Endothelial cell of hepatic sinusoid (primary cell): ENCODE results near the gene RGCC.
"Not testable (repeated sequence)": the region's sequence is repeated elsewhere in the genome, so short reads cannot be mapped to it uniquely, and the experiment has no call there.

Experiments
- in situ Hi-C: cut with HindIII; loops from 2 replicates; pipeline ENCODE4 v1.10.0; 2017; ENCODE audit warnings: low sequenced_read_pairs

The RGCC gene, protein sequence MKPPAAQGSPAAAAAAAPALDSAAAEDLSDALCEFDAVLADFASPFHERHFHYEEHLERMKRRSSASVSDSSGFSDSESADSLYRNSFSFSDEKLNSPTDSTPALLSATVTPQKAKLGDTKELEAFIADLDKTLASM

DNA sequence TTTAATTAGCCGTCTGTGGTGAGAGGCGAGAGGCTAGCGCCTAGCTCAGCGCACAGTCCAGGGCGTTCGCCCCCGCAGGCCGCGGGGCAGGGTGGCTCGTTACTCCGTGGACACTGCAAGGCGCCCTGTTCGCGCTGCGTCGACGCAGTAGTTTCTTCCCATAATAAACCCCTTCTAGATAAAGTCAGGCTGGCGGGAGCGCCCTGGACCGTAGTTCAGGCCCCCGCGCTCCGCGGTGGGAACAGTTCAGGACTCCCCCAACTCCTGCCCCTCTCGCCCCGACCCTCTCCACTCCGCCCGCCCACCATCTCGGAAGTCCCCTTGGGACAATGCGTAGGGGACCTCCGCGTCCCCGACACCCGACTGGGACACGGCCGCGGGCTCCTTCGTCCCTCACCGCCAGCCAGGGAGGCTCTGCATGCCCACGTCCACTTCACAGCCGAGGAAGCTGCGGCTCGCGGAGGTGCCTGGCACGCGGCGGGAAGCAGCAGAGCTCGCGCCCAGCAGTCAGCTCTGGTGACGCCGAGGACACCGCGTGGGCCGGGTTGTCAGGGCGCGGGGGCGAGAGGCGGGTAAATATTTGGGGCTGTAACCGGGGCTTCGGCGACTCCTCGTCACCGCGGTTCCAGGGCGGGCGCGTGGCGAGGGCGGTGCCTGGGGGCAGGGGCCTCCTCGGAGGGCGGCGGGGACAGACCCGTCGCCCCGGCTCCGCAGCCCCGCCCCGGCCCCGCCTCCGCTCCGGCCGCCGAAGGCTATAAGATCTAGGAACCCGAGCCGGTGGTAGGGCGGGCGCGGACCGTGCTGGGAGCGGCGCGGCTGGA, at the start of gene RGCC:
RGCC (plus strand) TSS at position 783 of the 821 bp plus-strand sequence. CDS start 158 bp downstream, outside the sequence.
- in situ Hi-C loops = no loop called here

DNA sequence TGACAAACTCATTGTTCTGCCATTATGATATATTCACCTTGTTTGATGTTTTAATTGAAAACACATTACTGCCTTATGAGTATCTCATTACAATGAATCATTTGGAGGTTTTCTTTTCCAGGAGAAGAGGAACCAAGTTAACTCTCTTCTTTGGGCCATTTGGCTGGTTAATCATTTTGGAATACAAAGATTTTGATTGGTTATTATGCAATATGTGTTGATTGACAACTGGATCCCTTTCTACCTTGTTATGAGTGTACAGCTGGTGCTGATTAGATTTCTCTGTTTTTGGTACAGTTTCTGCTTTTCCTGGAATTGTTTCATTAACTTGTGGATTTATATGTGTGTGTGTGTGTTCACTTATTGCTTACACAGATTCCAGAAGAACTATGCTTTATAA, 49.2 kb upstream of the RGCC start:
- in situ Hi-C loops = no loop called here

DNA sequence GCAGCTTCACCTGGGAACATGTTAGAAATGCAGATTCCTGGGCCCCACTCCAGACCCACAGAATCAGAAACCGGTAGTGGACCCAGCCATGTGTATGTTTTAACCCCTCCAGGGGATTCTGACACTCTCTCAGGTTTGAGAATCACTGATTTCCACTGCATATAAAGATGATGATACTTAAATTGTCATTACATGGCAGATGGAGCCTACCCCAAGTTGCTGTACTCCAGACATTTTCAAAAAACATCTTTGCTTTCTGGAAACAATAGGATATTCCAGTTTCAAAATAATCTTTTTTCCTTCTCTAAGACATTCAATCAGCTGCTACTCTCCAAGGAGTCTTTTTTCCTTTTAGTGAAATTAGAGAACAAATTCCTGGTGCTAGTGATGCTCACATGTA, 48.6 kb upstream of the RGCC start:
- in situ Hi-C loops = no loop called here

DNA sequence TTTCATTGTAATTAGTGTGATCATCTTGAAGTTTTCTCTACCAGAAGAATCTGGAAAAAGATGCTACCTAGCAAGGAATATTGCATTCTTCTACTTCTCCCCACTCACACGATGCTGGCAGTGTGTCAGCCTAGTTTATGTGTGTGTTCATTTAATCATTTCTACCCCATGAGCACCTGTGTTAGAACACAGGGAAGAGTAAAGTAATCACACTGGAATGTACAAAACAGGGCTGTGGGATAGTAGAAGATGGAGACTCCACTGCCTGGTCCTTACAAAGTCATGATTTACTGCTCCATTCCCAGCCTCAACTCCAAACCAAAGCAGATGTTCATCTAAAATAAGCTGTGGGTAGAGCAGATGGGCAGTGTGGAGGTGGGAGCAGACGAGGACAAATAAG, 47.7 kb upstream of the RGCC start:
- in situ Hi-C loops = no loop called here

DNA sequence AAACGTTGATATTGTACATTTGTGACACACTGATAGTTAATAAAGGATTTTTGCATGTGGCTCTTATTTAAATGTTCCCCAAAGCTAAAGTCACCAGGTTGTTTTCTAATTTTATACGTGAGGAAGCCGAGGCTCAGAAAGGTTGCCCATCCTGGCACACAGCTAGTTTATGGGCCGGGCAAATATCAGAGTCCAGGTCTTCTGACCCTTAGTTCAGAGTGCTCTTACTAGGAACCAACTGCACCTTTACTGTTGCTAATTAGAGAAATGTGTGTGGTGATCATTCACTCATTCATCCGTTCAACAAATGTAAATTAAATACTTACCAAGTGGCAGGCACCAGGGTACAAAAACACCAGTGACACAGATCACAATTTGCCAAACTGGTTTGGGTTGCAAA, 46.3 kb upstream of the RGCC start:
- in situ Hi-C loops = no loop called here

DNA sequence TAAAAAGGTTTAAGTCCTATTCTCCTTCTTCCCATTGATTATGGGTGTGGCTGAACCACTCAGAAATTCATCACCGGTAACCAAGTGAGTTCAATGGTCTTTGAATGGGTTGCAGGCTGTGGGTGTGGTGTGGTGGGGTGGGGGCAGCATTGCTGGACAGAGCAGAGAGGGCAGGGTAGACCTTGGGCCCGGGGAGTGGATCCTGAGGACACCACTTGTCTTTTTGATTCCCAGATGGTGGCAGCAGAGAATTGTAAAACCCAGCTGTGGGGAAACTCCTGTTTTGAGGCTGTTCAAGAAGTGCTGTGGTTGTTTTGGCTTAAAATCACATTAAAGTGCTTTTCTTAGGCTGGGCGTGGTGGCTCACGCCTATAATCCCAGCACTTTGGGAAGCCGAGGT, 45.8 kb upstream of the RGCC start:
- in situ Hi-C loops = no loop called here

DNA sequence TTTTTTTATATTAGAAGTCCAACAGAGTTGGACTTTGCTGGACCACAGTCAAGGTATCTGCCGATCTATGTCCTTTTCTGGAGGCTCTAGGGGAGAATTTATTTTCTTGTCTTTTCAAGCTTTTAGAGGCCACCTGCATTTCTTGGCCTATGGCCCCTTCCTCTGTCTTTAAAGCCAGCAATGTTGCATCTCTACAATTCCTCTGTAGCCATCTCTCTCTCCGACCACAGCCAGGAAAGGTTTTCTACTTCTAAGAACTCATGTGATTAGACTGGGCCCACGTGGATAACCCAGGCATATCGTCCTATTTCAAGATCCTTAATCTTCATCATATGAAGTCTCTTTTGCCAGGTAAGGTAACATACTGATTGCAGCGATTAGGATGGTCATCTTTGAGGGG, 43.5 kb upstream of the RGCC start:
- in situ Hi-C loops = no loop called here

DNA sequence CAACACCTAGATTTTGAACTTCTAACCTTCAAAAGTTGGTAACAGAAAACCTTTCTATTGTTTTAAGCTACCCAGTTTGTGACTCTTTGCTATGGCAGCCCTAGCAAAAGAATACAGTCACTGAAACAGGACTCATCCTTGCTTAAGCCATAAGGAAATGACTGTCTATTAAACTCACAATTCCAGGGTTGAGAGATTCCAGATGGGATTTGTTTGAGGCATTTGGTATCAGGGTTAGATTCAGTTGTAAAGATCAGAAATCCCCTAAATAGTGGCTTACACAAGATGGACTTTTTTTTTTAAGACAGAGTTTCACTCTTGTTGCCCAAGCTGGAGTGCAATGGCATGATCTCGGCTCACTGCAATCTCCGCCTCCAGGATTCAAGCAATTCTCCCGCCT, 41.1 kb upstream of the RGCC start:
- in situ Hi-C loops = no loop called here

DNA sequence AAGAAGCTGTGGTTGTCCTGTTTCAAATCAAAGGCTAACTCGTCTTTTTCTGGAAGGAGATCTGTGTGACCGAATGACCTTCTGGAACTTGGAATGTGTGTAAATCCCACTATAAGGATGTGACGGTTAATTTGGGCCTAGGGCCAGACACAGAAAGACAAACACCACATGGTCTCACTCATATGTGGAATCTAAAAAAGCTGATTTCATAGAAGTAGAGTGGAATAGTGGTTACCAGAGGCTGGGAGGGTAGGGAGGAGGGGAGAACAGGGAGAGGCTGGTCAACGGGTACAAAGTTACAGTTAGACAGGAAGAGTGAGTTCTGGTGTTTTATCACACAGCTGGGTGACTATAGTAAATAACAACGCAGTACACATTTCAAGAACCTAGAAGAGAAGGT, 39.3 kb upstream of the RGCC start:
- in situ Hi-C loops = no loop called here

DNA sequence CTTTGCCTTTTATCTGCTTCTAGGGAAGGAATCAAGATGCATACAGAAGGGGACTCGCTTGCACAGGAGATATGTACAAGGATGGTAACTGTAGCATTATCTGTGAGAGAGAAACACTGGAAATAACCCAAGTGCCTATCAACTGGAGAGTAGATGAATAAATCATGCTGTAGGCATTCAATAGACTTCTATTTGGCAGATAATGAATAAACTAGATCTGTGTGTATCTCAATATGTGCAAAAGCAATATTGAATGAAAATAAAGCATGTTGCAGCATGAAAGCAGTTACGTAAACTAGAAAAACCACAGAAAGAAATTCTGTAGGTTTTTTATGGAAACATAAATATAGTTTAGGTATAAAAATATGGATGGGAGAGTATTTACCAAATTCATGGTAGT, 38.6 kb upstream of the RGCC start:
- in situ Hi-C loops = no loop called here

DNA sequence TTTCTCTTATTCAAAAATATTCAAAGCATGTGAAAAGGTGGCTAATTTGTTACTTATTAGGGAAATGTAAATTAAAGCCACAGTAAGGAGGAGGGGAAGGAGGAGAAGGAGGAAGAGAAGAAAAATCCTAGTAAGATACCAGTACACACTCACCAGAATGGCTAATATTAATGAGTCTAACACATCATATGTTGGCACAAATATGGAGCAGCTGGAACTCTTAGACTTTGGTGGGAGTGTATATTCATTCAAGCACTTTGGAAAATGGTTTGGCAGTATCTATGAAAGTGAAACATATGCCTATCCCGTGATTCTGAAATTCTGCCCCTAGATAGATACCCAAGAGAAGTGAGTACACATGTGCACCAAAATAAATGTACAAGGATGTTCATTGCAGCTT, 38.1 kb upstream of the RGCC start:
- in situ Hi-C loops = no loop called here

DNA sequence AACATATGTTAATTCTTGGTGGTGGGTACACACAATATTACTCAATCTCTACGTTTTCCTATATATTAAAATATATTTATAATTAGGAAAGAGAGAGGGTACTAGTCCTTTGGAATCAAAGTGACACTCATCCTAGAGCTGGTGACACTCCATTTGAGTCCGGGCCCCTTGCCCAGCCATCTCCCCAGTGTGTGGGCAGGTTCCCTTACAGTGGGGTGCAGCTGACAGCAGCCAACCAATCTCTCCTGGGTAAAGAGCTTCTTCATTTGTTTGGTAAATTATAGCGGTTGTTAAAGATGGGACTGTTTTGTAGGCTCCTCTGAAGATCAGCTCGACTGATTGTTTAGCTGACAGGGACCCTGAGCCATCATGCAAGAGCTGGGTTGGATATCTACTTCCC, 37.2 kb upstream of the RGCC start:
- in situ Hi-C loops = no loop called here

DNA sequence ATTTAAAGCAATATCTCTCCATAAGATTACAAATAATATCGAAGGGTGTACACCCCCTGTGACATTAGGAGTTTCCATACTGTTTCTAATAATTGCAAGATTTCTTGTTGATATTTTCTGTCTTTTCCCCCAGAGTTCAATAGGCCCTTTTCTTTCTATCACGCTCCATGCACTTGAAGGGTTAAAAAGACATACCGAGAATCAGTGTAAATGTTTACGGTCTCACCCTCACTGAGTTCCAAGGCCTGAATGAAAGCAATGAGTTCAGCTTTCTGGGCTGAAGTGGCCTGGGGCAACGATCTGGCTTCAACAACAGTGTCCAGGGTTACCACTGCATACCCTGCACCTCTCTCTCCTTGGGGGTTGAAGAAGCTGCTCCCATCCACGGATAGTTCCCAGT, 36.0 kb upstream of the RGCC start:
- in situ Hi-C loops = not testable (repeated sequence)

DNA sequence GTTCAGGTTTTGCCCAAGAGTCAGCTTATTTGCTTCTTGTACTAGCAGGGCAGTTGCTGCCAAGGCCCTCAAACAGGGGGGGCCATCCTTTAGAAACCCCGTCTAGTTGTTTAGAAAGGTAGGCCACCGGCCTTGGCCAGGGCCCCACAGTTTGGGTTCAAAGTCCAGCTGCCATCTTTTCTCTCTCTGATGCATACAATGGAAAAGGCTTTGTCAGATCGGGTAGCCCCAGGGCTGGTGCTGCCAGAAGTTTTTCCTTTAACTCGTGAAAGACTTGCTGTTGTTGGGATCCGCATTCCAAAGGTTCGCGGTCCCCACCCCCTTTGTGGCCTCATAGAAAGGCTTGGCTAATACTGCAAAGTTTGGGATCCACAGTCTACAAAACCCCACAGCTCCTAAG, 35.4 kb upstream of the RGCC start:
- in situ Hi-C loops = not testable (repeated sequence)

DNA sequence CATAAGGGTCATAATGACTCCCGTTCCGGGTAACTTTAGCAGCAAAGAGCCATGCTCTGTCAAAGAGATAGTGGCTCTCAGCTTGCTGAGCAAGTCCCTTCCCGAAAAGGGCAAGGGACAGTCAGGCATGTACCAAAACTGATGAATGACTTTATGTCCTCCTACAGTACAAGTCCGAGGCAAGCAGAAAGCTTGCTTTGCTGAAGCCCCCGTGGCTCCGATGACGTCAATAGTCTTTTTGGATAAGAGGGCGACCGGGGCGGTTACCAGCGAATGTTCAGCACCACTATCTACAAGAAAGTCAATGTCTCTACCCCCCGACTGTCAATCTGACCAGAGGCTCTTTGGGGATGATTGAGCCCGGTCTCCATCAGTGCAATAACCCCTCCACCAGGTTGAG, 34.1 kb upstream of the RGCC start:
- in situ Hi-C loops = not testable (repeated sequence)

DNA sequence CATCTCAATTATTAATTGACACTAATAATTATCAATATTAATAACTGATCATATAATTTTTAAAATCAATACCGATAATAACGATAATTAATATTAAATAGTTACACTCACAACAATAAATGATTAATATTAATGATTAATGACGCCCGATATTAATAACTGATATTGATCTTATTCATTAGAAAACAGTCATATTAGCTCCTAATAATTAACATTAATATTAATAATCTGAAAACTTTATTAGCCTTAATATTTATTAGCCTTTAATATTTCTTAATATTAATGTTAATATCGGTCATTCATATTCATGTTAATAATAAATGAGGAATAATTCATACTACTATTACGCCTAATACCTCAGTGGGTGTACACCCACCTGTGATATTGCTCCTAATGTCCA, 32.7 kb upstream of the RGCC start:
- in situ Hi-C loops = not testable (repeated sequence)

DNA sequence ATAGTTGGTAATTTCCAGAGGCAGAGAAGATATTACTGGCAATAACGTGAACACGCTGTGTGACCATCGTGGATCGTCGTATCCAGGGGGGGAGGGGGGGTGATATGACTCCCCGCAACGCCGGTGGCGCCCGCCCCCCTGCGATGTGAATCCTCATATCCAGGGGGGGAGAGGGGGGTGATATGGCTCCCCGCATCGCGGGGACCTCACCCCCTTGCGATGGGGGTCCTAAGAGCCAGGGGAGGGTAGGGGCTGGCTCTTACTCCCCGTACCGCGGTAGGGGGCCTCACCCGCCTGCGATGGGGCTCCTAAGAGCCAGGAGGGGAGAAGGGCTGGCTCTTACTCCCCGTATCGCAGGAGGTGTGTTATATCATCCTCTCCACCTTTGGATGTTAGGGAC, 31.3 kb upstream of the RGCC start:
- in situ Hi-C loops = no loop called here

DNA sequence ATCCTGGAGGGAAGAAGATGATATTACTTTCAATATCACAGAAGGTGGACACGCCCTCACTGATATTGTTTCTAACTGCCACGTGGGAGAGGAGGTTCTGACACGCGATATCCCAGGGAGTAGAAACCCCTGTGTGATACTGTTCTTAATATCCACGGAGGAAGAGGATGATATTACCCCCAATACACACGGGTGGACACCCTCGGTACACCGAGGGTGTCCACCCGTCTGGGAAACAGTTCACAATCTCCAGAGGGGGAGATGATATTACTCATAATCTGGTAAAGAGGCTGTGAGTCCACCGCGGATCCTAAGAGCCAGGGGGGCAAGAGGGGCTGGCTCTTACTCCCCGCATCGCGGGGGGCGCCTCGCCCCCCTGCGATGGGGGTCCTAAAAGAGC, 29.7 kb upstream of the RGCC start:
- in situ Hi-C loops = no loop called here

DNA sequence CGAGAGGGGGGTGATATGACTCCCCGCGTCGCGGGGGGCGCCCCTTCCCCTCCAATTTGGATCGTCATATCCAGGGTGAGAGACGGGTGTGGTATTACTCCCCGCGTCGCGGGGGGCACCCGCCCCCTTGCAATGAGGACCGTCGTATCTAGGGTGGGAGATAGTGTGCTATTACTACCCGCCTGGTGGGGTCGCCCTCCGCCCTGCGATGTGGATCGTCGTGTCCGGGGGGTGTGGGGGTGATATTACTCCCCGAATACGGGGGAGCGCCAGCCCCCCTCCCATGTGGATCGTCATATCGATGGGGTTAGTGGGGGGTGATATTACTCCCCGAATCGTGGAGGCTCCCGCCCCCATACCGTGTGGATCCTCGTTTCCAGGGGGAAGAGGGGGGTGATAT, 29.2 kb upstream of the RGCC start:
- in situ Hi-C loops = no loop called here

DNA sequence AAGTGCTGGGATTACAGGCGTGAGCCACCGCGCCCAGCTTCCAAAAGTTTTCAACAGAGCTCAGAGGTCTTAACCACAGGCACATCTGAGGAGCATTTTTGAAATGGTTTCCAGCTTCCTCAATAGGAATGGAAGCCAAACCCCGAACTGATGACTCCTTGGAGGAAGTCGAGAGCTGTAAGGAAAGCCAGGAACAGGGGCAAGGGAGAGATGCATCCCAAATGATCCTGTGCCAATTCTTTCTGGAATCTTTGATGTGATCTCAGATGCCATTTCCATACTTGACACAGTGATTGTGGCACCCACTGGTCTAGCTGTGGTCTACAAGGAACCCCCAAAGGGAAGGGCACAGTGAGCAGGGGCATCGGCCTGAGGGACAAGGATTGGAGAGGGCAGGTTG, 23.3 kb upstream of the RGCC start:
- in situ Hi-C loops = not testable (repeated sequence)

DNA sequence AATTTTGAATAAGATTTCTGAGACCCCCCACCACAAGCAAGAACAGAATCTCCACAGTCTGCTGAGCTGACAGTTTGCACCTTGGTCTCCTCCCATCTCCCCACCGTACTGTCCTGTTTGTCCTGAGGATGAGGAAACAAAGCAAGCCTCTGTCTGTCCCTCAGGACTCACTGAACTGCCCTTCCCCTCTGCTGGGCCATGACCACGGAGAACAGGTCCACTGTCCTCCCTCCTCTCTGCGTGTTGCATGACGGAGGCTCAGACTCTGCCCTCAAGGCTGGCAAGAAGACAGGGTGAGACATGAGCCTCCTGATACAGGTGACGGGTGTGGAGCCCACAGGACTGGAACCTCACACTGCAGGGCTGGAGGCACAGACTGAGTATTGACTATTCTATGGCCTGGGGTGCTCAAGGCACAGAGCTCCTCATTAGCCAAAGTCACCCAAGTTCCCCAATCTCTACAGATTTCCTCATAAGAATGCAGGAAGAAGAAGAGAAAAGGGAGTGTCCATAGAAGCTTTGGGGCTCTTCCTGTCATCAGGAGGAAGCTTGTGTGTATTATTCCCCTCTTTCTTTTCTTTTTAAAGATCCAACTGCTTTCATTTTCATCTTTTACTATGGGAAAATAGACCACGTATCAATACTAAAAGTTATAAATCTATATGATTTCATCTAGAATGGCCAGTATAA, 22.4 kb upstream of the RGCC start:
- in situ Hi-C loops = no loop called here

DNA sequence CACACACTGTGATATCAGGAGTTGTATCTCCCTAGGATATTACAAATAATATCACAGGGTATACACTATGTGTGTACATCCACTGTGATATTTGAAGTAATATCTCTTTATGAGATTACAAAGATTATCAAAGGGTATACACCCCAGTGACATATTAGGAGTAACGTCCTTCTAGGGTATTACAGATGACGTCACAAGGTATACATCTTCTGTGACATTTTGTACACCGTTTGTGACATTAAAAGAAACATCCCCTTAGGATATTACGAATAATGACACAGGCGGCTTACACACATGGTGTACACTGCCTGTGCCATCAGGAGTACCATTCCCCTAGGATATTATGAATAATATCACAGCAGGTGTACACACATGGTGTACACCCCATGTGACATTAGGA, 13.4 kb upstream of the RGCC start:
- in situ Hi-C loops = no loop called here
